ENCODE results near the gene CCDC148. TPM values are rescaled to one million over a fixed set of nuclear protein-coding genes. Genes with fewer than 3 reads are reported as not detected.

Gene CCDC148
- total RNA-seq, 4 donors from 2014 or later: 0.19 to 0.31 TPM; not detected in 2

GRCh38 chr2:158191076-158191895, 265.3 kb downstream of the CCDC148 start:
- intact Hi-C loops (cut with DNase I): no loop called here
- Histone ChIP-seq H3K4me1 (peaks cover 0 to 28% (median 7%) of the 10 kb centered on the region in 3 donors), H3K9me3 (no peaks in the 10 kb centered on the region), H3K36me3 (no peaks in the 10 kb centered on the region), H3K4me3 (peak overlapping the region in 3 of 4 donors; percentile 8 to 46 (median 29)), H3K27ac (peak overlapping the region in 3 of 4 donors; percentile 42 to 73 (median 49)), H3K27me3 (no peaks in the 10 kb centered on the region)
- no peak for TF ChIP-seq POLR2A (IDR thresholded peaks at IDR 0.05)
- TF ChIP-seq CTCF (IDR thresholded peaks at IDR 0.05): no peak
- 10 to 16% methylated on average over 7 of the region's 7 CpGs for WGBS, 2 donors
- no peak for DNase-seq

- H3K4me3 ChIP-seq: no peak overlapping the region
- H3K4me1 ChIP-seq: peaks cover 0 to 37% (median 7%) of the 10 kb centered on the region in 3 donors
- TF ChIP-seq CTCF (IDR thresholded peaks at IDR 0.05) (no peak), POLR2A (IDR thresholded peaks at IDR 0.05) (no peak)
- H3K27me3 ChIP-seq: no peaks in the 10 kb centered on the region
- no peaks in the 10 kb centered on the region for H3K36me3 ChIP-seq
- no peak for DNase-seq
- H3K27ac ChIP-seq: no peak overlapping the region
- H3K9me3 ChIP-seq: no peaks in the 10 kb centered on the region
- intact Hi-C loops (cut with DNase I): no loop called here
Observed at GRCh38 chr2:158189526-158189925, 267.0 kb downstream of the CCDC148 start.

- Histone ChIP-seq H3K27ac (no peak overlapping the region), H3K36me3 (no peaks in the 10 kb centered on the region), H3K9me3 (no peaks in the 10 kb centered on the region), H3K4me1 (peaks cover 0 to 53% (median 7%) of the 10 kb centered on the region in 3 donors), H3K27me3 (no peaks in the 10 kb centered on the region), H3K4me3 (no peak overlapping the region)
- TF ChIP-seq POLR2A (IDR thresholded peaks at IDR 0.05) (no peak), CTCF (IDR thresholded peaks at IDR 0.05) (no peak)
- intact Hi-C loops (cut with DNase I): no loop called here
- WGBS, 2 donors: 86 to 90% methylated on average over 1 of the region's 1 CpG
- DNase-seq: no peak
Observed at GRCh38 chr2:158187908-158188307, 268.6 kb downstream of the CCDC148 start.

GRCh38 chr2:158184556-158185343, 271.8 kb downstream of the CCDC148 start:
- Histone ChIP-seq H3K27ac (no peak overlapping the region), H3K9me3 (no peaks in the 10 kb centered on the region), H3K4me3 (no peak overlapping the region), H3K36me3 (no peaks in the 10 kb centered on the region), H3K4me1 (peaks cover 0 to 38% (median 0%) of the 10 kb centered on the region in 3 donors), H3K27me3 (no peaks in the 10 kb centered on the region)
- 32 to 39% methylated on average over 2 to 3 of the region's 3 CpGs for WGBS, 2 donors
- TF ChIP-seq POLR2A (IDR thresholded peaks at IDR 0.05) (no peak), CTCF (IDR thresholded peaks at IDR 0.05) (no peak)
- intact Hi-C loops (cut with DNase I): no loop called here
- DNase-seq: no peak

GRCh38 chr2:158184001-158184400, 272.6 kb downstream of the CCDC148 start:
- Histone ChIP-seq H3K36me3 (no peaks in the 10 kb centered on the region), H3K4me1 (peaks cover 0 to 33% (median 0%) of the 10 kb centered on the region in 3 donors), H3K27me3 (no peaks in the 10 kb centered on the region), H3K9me3 (no peaks in the 10 kb centered on the region), H3K4me3 (no peak overlapping the region), H3K27ac (no peak overlapping the region)
- no peak for DNase-seq
- TF ChIP-seq CTCF (IDR thresholded peaks at IDR 0.05): no peak
- TF ChIP-seq POLR2A (IDR thresholded peaks at IDR 0.05): no peak
- WGBS, 2 donors: 23 to 44% methylated on average over 1 of the region's 1 CpG
- intact Hi-C loops (cut with DNase I): no loop called here

Measured in esophagus squamous epithelium (tissue), 5 donors.